Stomach (tissue), 4 donors: Measurements from ENCODE around the gene PI16.

Source experiments
- CTCF ChIP-seq, 7 experiments: fragments of 450-650 bp in 4 of 7; fragments of 200-600 bp in 3 of 7; sonication (generic) in 3 of 7; IDR thresholded peaks; one replicate each; pipeline ENCODE4 v1.5.1; 2016 to 2019; ENCODE audit warnings: antibody characterized with exemption in 7 of 7, control low read depth in 2 of 7, mild to moderate bottlenecking in 1 of 7
- POLR2AphosphoS5 ChIP-seq, 3 donors: sonication (generic); formaldehyde crosslinking; IDR thresholded peaks; one replicate each; pipeline ENCODE4 v1.6.1; 2016; ENCODE audit warnings: antibody characterized with exemption in 3 of 3

- TF ChIP-seq CTCF (IDR thresholded peaks at IDR 0.05) (no peak), POLR2AphosphoS5 (IDR thresholded peaks at IDR 0.05) (no peak)
Measured at GRCh38 chr6:36956446-36956820, 1.9 kb downstream of the PI16 start.
